Hepatocyte (in vitro differentiated cells): ENCODE data around the gene ASTN2. TPM values are rescaled to one million over a fixed set of nuclear protein-coding genes. Genes with fewer than 3 reads are reported as not detected.

Experiments used
- DNase-seq: peaks from one replicate; pipeline ENCODE4 v3.0.0-alpha.2; 2016; ENCODE audit warnings: low spot score
- H2AFZ ChIP-seq: fragments of 200-600 bp; sonication (generic); 2 replicates; pipeline ENCODE4 v1.6.0; 2016; ENCODE audit warnings: antibody characterized with exemption, mild to moderate bottlenecking
- H3K27ac ChIP-seq: fragments of 200-600 bp; sonication (generic); 2 replicates; pipeline ENCODE4 v1.5.1; 2016; ENCODE audit warnings: mild to moderate bottlenecking
- H3K27me3 ChIP-seq: fragments of 200-600 bp; sonication (generic); 2 replicates; pipeline ENCODE4 v1.6.1; 2016
- H3K36me3 ChIP-seq: fragments of 200-600 bp; sonication (generic); replicated peaks from 2 replicates; pipeline ENCODE4 v1.5.1; 2016; ENCODE audit warnings: low read depth; ENCODE audit not compliant: insufficient read depth
- H3K4me1 ChIP-seq: fragments of 200-600 bp; sonication (generic); 2 replicates; pipeline ENCODE4 v1.5.1; 2016; ENCODE audit warnings: mild to moderate bottlenecking, moderate library complexity; ENCODE audit not compliant: insufficient read depth
- H3K4me2 ChIP-seq: fragments of 200-600 bp; sonication (generic); 2 replicates; pipeline ENCODE4 v1.6.0; 2016
- H3K4me3 ChIP-seq: fragments of 200-600 bp; sonication (generic); 2 replicates; pipeline ENCODE4 v1.5.1; 2016; ENCODE audit warnings: mild to moderate bottlenecking
- H3K79me2 ChIP-seq: fragments of 200-600 bp; sonication (generic); 2 replicates; pipeline ENCODE4 v1.6.0; 2017; ENCODE audit warnings: mild to moderate bottlenecking
- H3K9me2 ChIP-seq: fragments of 200-600 bp; sonication (generic); replicated peaks from 2 replicates; pipeline ENCODE4 v1.6.0; 2017; ENCODE audit warnings: mild to moderate bottlenecking; ENCODE audit not compliant: insufficient read depth
- H3K9me3 ChIP-seq: fragments of 200-600 bp; sonication (generic); 2 replicates; pipeline ENCODE4 v1.5.1; 2016; ENCODE audit warnings: low read depth, mild to moderate bottlenecking
- H4K20me1 ChIP-seq: fragments of 200-600 bp; sonication (generic); 2 replicates; pipeline ENCODE4 v1.6.0; 2016; ENCODE audit warnings: mild to moderate bottlenecking; ENCODE audit not compliant: insufficient read depth, poor library complexity, severe bottlenecking
- CTCF ChIP-seq: fragments of 200-600 bp; sonication (generic); IDR thresholded peaks from 2 replicates; pipeline ENCODE4 v1.5.1; 2016; ENCODE audit warnings: antibody characterized with exemption, mild to moderate bottlenecking; ENCODE audit not compliant: poor library complexity
- EZH2 ChIP-seq: fragments of 200-600 bp; sonication (generic); IDR thresholded peaks from 2 replicates; pipeline ENCODE4 v1.6.1; 2016; ENCODE audit warnings: antibody characterized with exemption, mild to moderate bottlenecking, borderline replicate concordance
- EZH2phosphoT487 ChIP-seq: fragments of 200-600 bp; sonication (generic); IDR thresholded peaks from one replicate; pipeline ENCODE4 v1.6.1; 2018; ENCODE audit warnings: antibody characterized with exemption, mild to moderate bottlenecking, low read depth, moderate library complexity; ENCODE audit not compliant: unreplicated experiment, severe bottlenecking
- WGBS: methylation state at CpG from one replicate; pipeline ENCODE4 v1.1.6; 2016; ENCODE audit warnings: low lambda C conversion rate; ENCODE audit errors: missing lambda C conversion rate; 5-methylcytosine and 5-hydroxymethylcytosine counted together
- polyA plus RNA-seq: library from polyadenylated mRNA; unstranded; fragments of >200 nt; fragmentation: Nextera tagmentation; extraction: Ambion mirVana; gene quantifications from 2 replicates; pipeline ENCODE4 v1.2.1, GENCODE V29; 2016
- total RNA-seq: library from RNA; depleted of rRNA; stranded (reverse); fragments of >200 nt; gene quantifications from 2 replicates; pipeline ENCODE4 v1.2.3, GENCODE V29; 2014

The ASTN2 gene
- total and polyA plus RNA-seq, 2 experiments from 2014 or later: 6.4 to 8.4 TPM

DNA sequence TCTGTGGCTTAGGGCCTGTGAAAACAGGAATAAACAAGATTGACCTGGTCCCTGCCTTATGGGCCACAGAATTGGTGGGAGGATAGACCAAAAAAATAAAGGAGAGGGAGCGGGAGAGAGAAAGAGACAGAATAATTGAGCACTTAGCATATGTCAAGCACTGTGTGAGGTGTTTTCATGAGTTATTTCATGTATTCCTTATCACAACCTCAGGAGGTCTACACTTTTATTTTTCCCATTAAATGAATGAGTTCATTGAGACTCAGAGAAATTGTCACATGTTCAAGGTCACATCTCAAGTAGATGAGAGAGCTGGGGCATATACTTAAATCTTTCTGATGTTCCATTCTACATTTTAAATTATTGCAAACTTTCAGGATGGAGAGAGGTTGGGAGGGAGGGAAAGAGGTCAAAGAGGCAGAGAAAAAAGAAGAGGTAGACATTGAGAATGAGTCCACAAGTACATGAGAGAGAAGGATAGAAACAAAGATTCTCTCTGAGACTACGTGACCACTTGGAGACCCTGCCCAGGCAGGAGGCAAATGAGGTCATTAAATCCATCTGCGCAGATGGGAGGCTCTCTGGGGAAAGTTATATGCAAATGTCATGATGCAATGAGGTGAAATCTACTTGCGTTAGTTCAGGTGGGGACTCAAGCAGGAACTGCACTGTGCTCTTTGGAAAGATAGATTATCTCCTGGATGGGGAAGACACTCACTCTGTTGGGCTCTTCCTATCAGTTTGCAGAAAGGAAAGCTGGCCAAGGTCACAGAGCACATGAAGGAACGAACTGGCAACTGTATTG, 1019.8 kb downstream of the ASTN2 start:
- Histone ChIP-seq H3K4me3 (no peak overlapping the region), H3K79me2 (no peaks in the 10 kb centered on the region), H3K27me3 (no peaks in the 10 kb centered on the region), H3K9me3 (no peaks in the 10 kb centered on the region), H4K20me1 (no peaks in the 10 kb centered on the region), H3K9me2 (no peaks in the 10 kb centered on the region), H3K4me1 (no peaks in the 10 kb centered on the region), H3K36me3 (no peaks in the 10 kb centered on the region), H3K4me2 (no peak overlapping the region), H3K27ac (no peak overlapping the region), H2AFZ (no peak overlapping the region)
- WGBS: 88% methylated on average over 5 of the region's 5 CpGs
- no peak for DNase-seq
- TF ChIP-seq EZH2phosphoT487 (no peak), CTCF (no peak), EZH2 (no peak)

DNA sequence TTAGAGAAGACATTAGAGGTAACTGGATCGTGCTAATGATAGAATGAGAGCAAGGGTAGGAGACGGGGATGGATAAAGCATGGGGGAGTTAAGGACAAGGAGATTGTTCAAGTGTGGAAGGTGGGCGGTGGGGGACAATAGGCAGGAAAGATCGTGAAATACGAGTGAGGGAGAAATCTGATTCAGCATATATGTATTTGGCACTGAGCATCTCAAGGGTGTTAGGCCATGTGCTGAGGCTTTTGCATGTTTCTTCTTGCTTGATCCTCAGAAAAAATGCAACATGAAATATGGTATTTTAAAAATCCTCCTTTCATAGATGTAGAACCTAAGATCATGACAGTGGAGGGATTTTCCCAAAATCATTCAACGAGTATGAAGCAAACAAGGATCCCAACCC, 1020.8 kb downstream of the ASTN2 start:
- Histone ChIP-seq H3K9me2 (no peaks in the 10 kb centered on the region), H3K4me2 (no peak overlapping the region), H4K20me1 (no peaks in the 10 kb centered on the region), H3K4me3 (no peak overlapping the region), H3K79me2 (no peaks in the 10 kb centered on the region), H3K36me3 (no peaks in the 10 kb centered on the region), H3K9me3 (no peaks in the 10 kb centered on the region), H2AFZ (no peak overlapping the region), H3K4me1 (no peaks in the 10 kb centered on the region), H3K27ac (no peak overlapping the region), H3K27me3 (no peaks in the 10 kb centered on the region)
- 95% methylated on average over 6 of the region's 6 CpGs for WGBS
- no peak for TF ChIP-seq EZH2
- no peak for TF ChIP-seq CTCF
- no peak for TF ChIP-seq EZH2phosphoT487
- no peak for DNase-seq

GRCh38 chr9:116393198-116393597, 1021.7 kb downstream of the ASTN2 start:
- H3K79me2 ChIP-seq: no peaks in the 10 kb centered on the region
- no peaks in the 10 kb centered on the region for H3K9me2 ChIP-seq
- no peaks in the 10 kb centered on the region for H3K4me1 ChIP-seq
- no peaks in the 10 kb centered on the region for H4K20me1 ChIP-seq
- no peak overlapping the region for H3K27ac ChIP-seq
- no peaks in the 10 kb centered on the region for H3K27me3 ChIP-seq
- DNase-seq: no peak
- H3K4me2 ChIP-seq: no peak overlapping the region
- H3K9me3 ChIP-seq: no peaks in the 10 kb centered on the region
- WGBS: 96% methylated on average over 1 of the region's 1 CpG
- H3K36me3 ChIP-seq: no peaks in the 10 kb centered on the region
- no peak overlapping the region for H2AFZ ChIP-seq
- TF ChIP-seq EZH2: no peak
- TF ChIP-seq CTCF: no peak
- no peak for TF ChIP-seq EZH2phosphoT487
- H3K4me3 ChIP-seq: no peak overlapping the region
